Hepatocyte (in vitro differentiated cells): Measurements from ENCODE around the gene MOB2. TPM values are rescaled to one million over a fixed set of nuclear protein-coding genes. Genes with fewer than 3 reads are reported as not detected.

ENCODE experiments used
- DNase-seq: peaks from one replicate; pipeline ENCODE4 v3.0.0-alpha.2; 2016; ENCODE audit warnings: low spot score
- H2AFZ ChIP-seq: fragments of 200-600 bp; sonication (generic); 2 replicates; pipeline ENCODE4 v1.6.0; 2016; ENCODE audit warnings: antibody characterized with exemption, mild to moderate bottlenecking
- H3K27ac ChIP-seq: fragments of 200-600 bp; sonication (generic); 2 replicates; pipeline ENCODE4 v1.5.1; 2016; ENCODE audit warnings: mild to moderate bottlenecking
- H3K27me3 ChIP-seq: fragments of 200-600 bp; sonication (generic); 2 replicates; pipeline ENCODE4 v1.6.1; 2016
- H3K36me3 ChIP-seq: fragments of 200-600 bp; sonication (generic); replicated peaks from 2 replicates; pipeline ENCODE4 v1.5.1; 2016; ENCODE audit warnings: low read depth; ENCODE audit not compliant: insufficient read depth
- H3K4me1 ChIP-seq: fragments of 200-600 bp; sonication (generic); 2 replicates; pipeline ENCODE4 v1.5.1; 2016; ENCODE audit warnings: mild to moderate bottlenecking, moderate library complexity; ENCODE audit not compliant: insufficient read depth
- H3K4me2 ChIP-seq: fragments of 200-600 bp; sonication (generic); 2 replicates; pipeline ENCODE4 v1.6.0; 2016
- H3K4me3 ChIP-seq: fragments of 200-600 bp; sonication (generic); 2 replicates; pipeline ENCODE4 v1.5.1; 2016; ENCODE audit warnings: mild to moderate bottlenecking
- H3K79me2 ChIP-seq: fragments of 200-600 bp; sonication (generic); 2 replicates; pipeline ENCODE4 v1.6.0; 2017; ENCODE audit warnings: mild to moderate bottlenecking
- H3K9me2 ChIP-seq: fragments of 200-600 bp; sonication (generic); replicated peaks from 2 replicates; pipeline ENCODE4 v1.6.0; 2017; ENCODE audit warnings: mild to moderate bottlenecking; ENCODE audit not compliant: insufficient read depth
- H3K9me3 ChIP-seq: fragments of 200-600 bp; sonication (generic); 2 replicates; pipeline ENCODE4 v1.5.1; 2016; ENCODE audit warnings: low read depth, mild to moderate bottlenecking
- H4K20me1 ChIP-seq: fragments of 200-600 bp; sonication (generic); 2 replicates; pipeline ENCODE4 v1.6.0; 2016; ENCODE audit warnings: mild to moderate bottlenecking; ENCODE audit not compliant: insufficient read depth, poor library complexity, severe bottlenecking
- CTCF ChIP-seq: fragments of 200-600 bp; sonication (generic); IDR thresholded peaks from 2 replicates; pipeline ENCODE4 v1.5.1; 2016; ENCODE audit warnings: antibody characterized with exemption, mild to moderate bottlenecking; ENCODE audit not compliant: poor library complexity
- EZH2 ChIP-seq: fragments of 200-600 bp; sonication (generic); IDR thresholded peaks from 2 replicates; pipeline ENCODE4 v1.6.1; 2016; ENCODE audit warnings: antibody characterized with exemption, mild to moderate bottlenecking, borderline replicate concordance
- EZH2phosphoT487 ChIP-seq: fragments of 200-600 bp; sonication (generic); IDR thresholded peaks from one replicate; pipeline ENCODE4 v1.6.1; 2018; ENCODE audit warnings: antibody characterized with exemption, mild to moderate bottlenecking, low read depth, moderate library complexity; ENCODE audit not compliant: unreplicated experiment, severe bottlenecking
- WGBS: methylation state at CpG from one replicate; pipeline ENCODE4 v1.1.6; 2016; ENCODE audit warnings: low lambda C conversion rate; ENCODE audit errors: missing lambda C conversion rate; 5-methylcytosine and 5-hydroxymethylcytosine counted together
- polyA plus RNA-seq: library from polyadenylated mRNA; unstranded; fragments of >200 nt; fragmentation: Nextera tagmentation; extraction: Ambion mirVana; gene quantifications from 2 replicates; pipeline ENCODE4 v1.2.1, GENCODE V29; 2016
- total RNA-seq: library from RNA; depleted of rRNA; stranded (reverse); fragments of >200 nt; gene quantifications from 2 replicates; pipeline ENCODE4 v1.2.3, GENCODE V29; 2014

The MOB2 gene
- total and polyA plus RNA-seq, 2 experiments from 2014 or later, result 12.5 to 48.2 TPM

GRCh38 chr11:1483445-1483961, 3.1 kb downstream of the MOB2 start:
- TF ChIP-seq EZH2 (no peak), CTCF (no peak), EZH2phosphoT487 (no peak)
- no peak overlapping the region for H3K4me2 ChIP-seq
- H3K9me2 ChIP-seq, result no peaks in the 10 kb centered on the region
- DNase-seq, result no peak
- H3K79me2 ChIP-seq, result peaks cover 12% of the 10 kb centered on the region
- peaks cover 47% of the 10 kb centered on the region for H4K20me1 ChIP-seq
- no peak overlapping the region for H3K27ac ChIP-seq
- H3K27me3 ChIP-seq, result no peaks in the 10 kb centered on the region
- H3K9me3 ChIP-seq, result no peaks in the 10 kb centered on the region
- 87% methylated on average over 6 of the region's 6 CpGs for WGBS
- H3K4me1 ChIP-seq, result no peaks in the 10 kb centered on the region
- no peak overlapping the region for H2AFZ ChIP-seq
- no peaks in the 10 kb centered on the region for H3K36me3 ChIP-seq
- no peak overlapping the region for H3K4me3 ChIP-seq

GRCh38 chr11:1482581-1483444, 3.8 kb downstream of the MOB2 start:
- no peaks in the 10 kb centered on the region for H3K9me3 ChIP-seq
- H3K4me2 ChIP-seq, result no peak overlapping the region
- H3K4me3 ChIP-seq, result no peak overlapping the region
- no peaks in the 10 kb centered on the region for H3K27me3 ChIP-seq
- H3K79me2 ChIP-seq, result peaks cover 7% of the 10 kb centered on the region
- H2AFZ ChIP-seq, result no peak overlapping the region
- 95% methylated on average over 30 of the region's 32 CpGs for WGBS
- no peaks in the 10 kb centered on the region for H3K9me2 ChIP-seq
- TF ChIP-seq EZH2 (no peak), EZH2phosphoT487 (no peak), CTCF (no peak)
- no peak for DNase-seq
- no peak overlapping the region for H3K27ac ChIP-seq
- no peaks in the 10 kb centered on the region for H3K36me3 ChIP-seq
- H4K20me1 ChIP-seq, result peaks cover 45% of the 10 kb centered on the region
- no peaks in the 10 kb centered on the region for H3K4me1 ChIP-seq

GRCh38 chr11:1481861-1482441, 4.6 kb downstream of the MOB2 start:
- H3K79me2 ChIP-seq, result peaks cover 6% of the 10 kb centered on the region
- H3K4me1 ChIP-seq, result no peaks in the 10 kb centered on the region
- H3K9me3 ChIP-seq, result no peaks in the 10 kb centered on the region
- H3K4me3 ChIP-seq, result no peak overlapping the region
- no peaks in the 10 kb centered on the region for H3K27me3 ChIP-seq
- H3K4me2 ChIP-seq, result no peak overlapping the region
- H4K20me1 ChIP-seq, result peaks cover 37% of the 10 kb centered on the region
- WGBS, result 99% methylated on average over 15 of the region's 16 CpGs
- no peak overlapping the region for H2AFZ ChIP-seq
- DNase-seq, result no peak
- H3K36me3 ChIP-seq, result no peaks in the 10 kb centered on the region
- no peak for TF ChIP-seq EZH2
- TF ChIP-seq CTCF, result no peak
- no peak for TF ChIP-seq EZH2phosphoT487
- H3K9me2 ChIP-seq, result no peaks in the 10 kb centered on the region
- H3K27ac ChIP-seq, result no peak overlapping the region
